HG03159 (cell line): ENCODE results near the gene MAP3K6.
"Not testable (repeated sequence)": the region's sequence is repeated elsewhere in the genome, so short reads cannot be mapped to it uniquely, and the experiment has no call there.

Source experiments
- ATAC-seq: cut with Tn5 transposase; IDR thresholded peaks from one replicate; pipeline ENCODE4 v1.9.1; 2021; ENCODE audit warnings: mild to moderate bottlenecking, moderate library complexity; ENCODE audit not compliant: unreplicated experiment

MAP3K6 gene

GRCh38 chr1:27397110-27397509 is 30.3 kb upstream of the MAP3K6 start:
- no peak for ATAC-seq

GRCh38 chr1:27395441-27396195 is 28.9 kb upstream of the MAP3K6 start:
- no peak for ATAC-seq

GRCh38 chr1:27394925-27395324 is 28.2 kb upstream of the MAP3K6 start:
- ATAC-seq = no peak

- ATAC-seq = no peak
Observed at GRCh38 chr1:27394282-27394658, 27.5 kb upstream of the MAP3K6 start.

GRCh38 chr1:27393641-27394281 is 27.0 kb upstream of the MAP3K6 start:
- ATAC-seq = no peak

GRCh38 chr1:27392778-27393635 is 26.2 kb upstream of the MAP3K6 start:
- no peak for ATAC-seq

GRCh38 chr1:27392096-27392777 is 25.5 kb upstream of the MAP3K6 start, which contains the start of gene GPR3:
GPR3 (plus strand) TSS chr1:27392622; CDS start chr1:27393799, 1,177 bp downstream.
- peak; percentile 70 for ATAC-seq

GRCh38 chr1:27391511-27392095 is 24.8 kb upstream of the MAP3K6 start:
- no peak for ATAC-seq

- ATAC-seq = no peak
Observed at GRCh38 chr1:27388337-27389005, 21.7 kb upstream of the MAP3K6 start.

GRCh38 chr1:27384797-27385196 is 18.0 kb upstream of the MAP3K6 start:
- not testable (repeated sequence) for ATAC-seq

- ATAC-seq = no peak
Observed at GRCh38 chr1:27383661-27384060, 16.9 kb upstream of the MAP3K6 start.

GRCh38 chr1:27383039-27383605 is 16.4 kb upstream of the MAP3K6 start, which contains the start of gene CD164L2:
CD164L2 (minus strand) TSS chr1:27383333; CDS start chr1:27383239, 94 bp downstream.
- no peak for ATAC-seq

GRCh38 chr1:27381969-27382762 is 15.4 kb upstream of the MAP3K6 start:
- ATAC-seq = no peak

- ATAC-seq = no peak
Observed at GRCh38 chr1:27380766-27381733, 14.3 kb upstream of the MAP3K6 start.

GRCh38 chr1:27380224-27380623 is 13.5 kb upstream of the MAP3K6 start:
- no peak for ATAC-seq

- no peak for ATAC-seq
Observed at GRCh38 chr1:27379564-27380122, 12.9 kb upstream of the MAP3K6 start.

GRCh38 chr1:27377760-27378495 is 11.2 kb upstream of the MAP3K6 start:
- no peak for ATAC-seq
